A673 (cell line): ENCODE measurements around the gene ALG1. TPM values are rescaled to one million over a fixed set of nuclear protein-coding genes. Genes with fewer than 3 reads are reported as not detected.

Experiments used
- BruUV-seq: library from RNA; stranded (reverse); fragments of 400-500 nt; replicated peaks from 2 replicates; lab custom pipeline; 2021; lab: Mats Ljungman, UMichigan
- CTCF ChIA-PET: fragments of 300-600 bp; sonication (Branson Sonifier 250); formaldehyde crosslinking; loops from one replicate; lab custom pipeline; 2022; ENCODE audit warnings: antibody characterized with exemption; lab: Charles Lee
- POLR2A ChIA-PET: fragments of 300-600 bp; sonication (Branson Sonifier 250); formaldehyde crosslinking; loops from one replicate; lab custom pipeline; 2022; ENCODE audit warnings: antibody characterized with exemption; ENCODE audit not compliant: low non-redundant PET; lab: Charles Lee
- DNase-seq: peaks from one replicate; pipeline ENCODE4 v3.0.0-alpha.2; 2015; ENCODE audit warnings: low spot score
- H3K27ac ChIP-seq: fragments of 200-600 bp; sonication (generic); 2 replicates; pipeline ENCODE4 v1.5.1; 2016; ENCODE audit warnings: mixed run types, low read depth, mild to moderate bottlenecking, mixed read lengths, antibody characterized with exemption, low read length; ENCODE audit not compliant: poor library complexity, severe bottlenecking
- H3K27me3 ChIP-seq: fragments of 200-600 bp; sonication (generic); replicated peaks from 2 replicates; pipeline ENCODE4 v1.6.1; 2017; ENCODE audit warnings: mixed run types, low read depth, mild to moderate bottlenecking, mixed read lengths, antibody characterized with exemption, low read length; ENCODE audit not compliant: insufficient read depth, poor library complexity
- H3K36me3 ChIP-seq: fragments of 200-600 bp; sonication (generic); 2 replicates; pipeline ENCODE4 v1.6.1; 2016; ENCODE audit warnings: mixed run types, mild to moderate bottlenecking, mixed read lengths, antibody characterized with exemption, low read length; ENCODE audit not compliant: insufficient read depth, poor library complexity, severe bottlenecking
- H3K4me1 ChIP-seq: fragments of 200-600 bp; sonication (generic); 2 replicates; pipeline ENCODE4 v1.6.1; 2017; ENCODE audit warnings: mixed run types, mild to moderate bottlenecking, mixed read lengths, antibody characterized with exemption, low read length; ENCODE audit not compliant: insufficient read depth, poor library complexity, severe bottlenecking
- H3K4me3 ChIP-seq: fragments of 200-600 bp; sonication (generic); 2 replicates; pipeline ENCODE4 v1.5.1; 2016; ENCODE audit warnings: low read depth, mixed run types, mild to moderate bottlenecking, mixed read lengths, low read length; ENCODE audit not compliant: poor library complexity, severe bottlenecking
- H3K9me3 ChIP-seq: fragments of 200-600 bp; sonication (generic); 2 replicates; pipeline ENCODE4 v1.6.1; 2016; ENCODE audit warnings: mixed run types, low read depth, mild to moderate bottlenecking, mixed read lengths, antibody characterized with exemption, low read length; ENCODE audit not compliant: poor library complexity, severe bottlenecking
- EZH2 ChIP-seq: fragments of 200-600 bp; sonication (generic); IDR thresholded peaks from 2 replicates; pipeline ENCODE4 v1.6.1; 2017; ENCODE audit warnings: borderline replicate concordance, low read depth, mild to moderate bottlenecking, mixed read lengths, antibody characterized with exemption, low read length; ENCODE audit not compliant: poor library complexity, severe bottlenecking
- intact Hi-C: fragments of 100-400 bp; cut with micrococcal nuclease; formaldehyde crosslinking; loops from one replicate; pipeline ENCODE4 v1.10.0; 2022; ENCODE audit not compliant: unreplicated experiment
- total RNA-seq: library from RNA; stranded (reverse); gene quantifications from 2 replicates; pipeline ENCODE4 v1.2.3, GENCODE V29; 2021
- TF ChIP-seq, protein P1 (sequence below): fragments of 300-800, 200-600 bp; sonication (generic); conservative IDR thresholded peaks from 2 replicates; pipeline ENCODE4 v1.5.1; 2017; ENCODE audit warnings: low read depth, mild to moderate bottlenecking, antibody characterized with exemption, low read length, moderate library complexity, mixed read lengths

The ALG1 gene
- total RNA-seq, 1 experiment from 2014 or later, result 29.8 TPM

- CTCF ChIA-PET, result no interaction called here
- no peak overlapping the region for H3K27ac ChIP-seq
- DNase-seq, result no peak
- no peaks in the 10 kb centered on the region for H3K36me3 ChIP-seq
- no peaks in the 10 kb centered on the region for H3K4me1 ChIP-seq
- TF ChIP-seq, protein P1, sequence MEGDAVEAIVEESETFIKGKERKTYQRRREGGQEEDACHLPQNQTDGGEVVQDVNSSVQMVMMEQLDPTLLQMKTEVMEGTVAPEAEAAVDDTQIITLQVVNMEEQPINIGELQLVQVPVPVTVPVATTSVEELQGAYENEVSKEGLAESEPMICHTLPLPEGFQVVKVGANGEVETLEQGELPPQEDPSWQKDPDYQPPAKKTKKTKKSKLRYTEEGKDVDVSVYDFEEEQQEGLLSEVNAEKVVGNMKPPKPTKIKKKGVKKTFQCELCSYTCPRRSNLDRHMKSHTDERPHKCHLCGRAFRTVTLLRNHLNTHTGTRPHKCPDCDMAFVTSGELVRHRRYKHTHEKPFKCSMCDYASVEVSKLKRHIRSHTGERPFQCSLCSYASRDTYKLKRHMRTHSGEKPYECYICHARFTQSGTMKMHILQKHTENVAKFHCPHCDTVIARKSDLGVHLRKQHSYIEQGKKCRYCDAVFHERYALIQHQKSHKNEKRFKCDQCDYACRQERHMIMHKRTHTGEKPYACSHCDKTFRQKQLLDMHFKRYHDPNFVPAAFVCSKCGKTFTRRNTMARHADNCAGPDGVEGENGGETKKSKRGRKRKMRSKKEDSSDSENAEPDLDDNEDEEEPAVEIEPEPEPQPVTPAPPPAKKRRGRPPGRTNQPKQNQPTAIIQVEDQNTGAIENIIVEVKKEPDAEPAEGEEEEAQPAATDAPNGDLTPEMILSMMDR, result no peak
- TF ChIP-seq EZH2, result no peak
- intact Hi-C loops, result no loop called here
- peaks cover 43% of the 10 kb centered on the region for H3K27me3 ChIP-seq
- BruUV-seq, result no TSS peak
- no peaks in the 10 kb centered on the region for H3K9me3 ChIP-seq
- POLR2A ChIA-PET, result no interaction called here
- H3K4me3 ChIP-seq, result no peak overlapping the region
These were observed 26.0 kb upstream of the ALG1 start for GRCh38 chr16:5045499-5046115.

GRCh38 chr16:5046914-5047313 lies 24.7 kb upstream of the ALG1 start:
- ChIA-PET CTCF (no interaction called here), POLR2A (no interaction called here)
- no peaks in the 10 kb centered on the region for H3K4me1 ChIP-seq
- H3K4me3 ChIP-seq, result no peak overlapping the region
- H3K27me3 ChIP-seq, result peaks cover 40% of the 10 kb centered on the region
- intact Hi-C loops, result no loop called here
- no peak for TF ChIP-seq EZH2
- H3K27ac ChIP-seq, result no peak overlapping the region
- H3K36me3 ChIP-seq, result no peaks in the 10 kb centered on the region
- H3K9me3 ChIP-seq, result no peaks in the 10 kb centered on the region
- BruUV-seq, result no TSS peak
- no peak for DNase-seq

- H3K4me3 ChIP-seq, result no peak overlapping the region
- intact Hi-C loops, result no loop called here
- no peaks in the 10 kb centered on the region for H3K36me3 ChIP-seq
- TF ChIP-seq, protein P1, result no peak
- no peak for TF ChIP-seq EZH2
- H3K4me1 ChIP-seq, result no peaks in the 10 kb centered on the region
- no peak overlapping the region for H3K27ac ChIP-seq
- H3K9me3 ChIP-seq, result no peaks in the 10 kb centered on the region
- no TSS peak for BruUV-seq
- ChIA-PET CTCF (no interaction called here), POLR2A (no interaction called here)
- no peak for DNase-seq
- peaks cover 11% of the 10 kb centered on the region for H3K27me3 ChIP-seq
These were observed 16.5 kb upstream of the ALG1 start for GRCh38 chr16:5054876-5055865.
